ENCODE measurements around the gene LINGO3. TPM values are rescaled to one million over a fixed set of nuclear protein-coding genes. Genes with fewer than 3 reads are reported as not detected.
A peak's percentile ranks its signal among the peaks of the same experiment; 100 is the strongest.
"Not testable (repeated sequence)": the region's sequence is repeated elsewhere in the genome, so short reads cannot be mapped to it uniquely, and the experiment has no call there.

LINGO3 gene
- total RNA-seq, 2 donors from 2014 or later: 0.20 to 1.0 TPM

DNA sequence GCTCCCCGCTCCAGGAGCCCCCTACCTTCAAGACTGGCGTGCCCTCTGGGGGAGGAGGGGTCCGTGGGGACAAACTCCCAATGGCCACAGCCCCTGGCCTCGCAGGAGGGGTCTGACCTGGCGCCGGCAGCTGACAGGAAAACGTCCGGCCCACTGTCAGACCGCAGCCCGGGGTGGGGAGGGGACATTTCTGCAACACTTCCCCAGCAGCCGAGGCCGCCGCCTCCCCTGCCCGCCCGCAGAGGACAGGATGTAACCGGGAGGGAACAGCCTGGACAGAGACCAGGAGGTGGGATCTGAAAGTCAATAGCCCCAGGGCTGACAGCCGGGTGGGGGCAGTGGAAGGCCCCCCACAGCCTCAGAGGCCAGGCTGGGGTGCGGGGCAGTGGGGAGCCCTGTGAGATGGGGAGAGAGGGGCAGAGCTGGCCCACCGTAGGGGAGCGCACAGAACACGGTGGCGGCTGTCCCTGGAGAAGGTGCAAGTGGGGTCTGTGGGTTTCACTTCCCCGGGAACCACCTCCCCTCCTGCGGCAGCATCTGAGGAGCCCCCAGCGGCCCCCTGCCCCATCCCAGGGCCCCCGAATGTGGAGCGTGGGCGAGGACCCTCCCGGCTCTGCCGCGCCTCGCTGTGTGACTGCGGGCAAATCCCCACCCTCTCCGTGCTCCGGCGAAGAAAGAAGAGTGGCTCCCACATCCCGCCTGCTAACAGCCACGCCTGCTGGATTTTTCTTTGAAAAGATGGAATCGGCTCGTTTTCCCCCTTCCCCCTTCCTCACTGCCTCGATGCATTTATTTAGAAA lies 25.7 kb downstream of the LINGO3 start, which contains the start of gene PEAK3:
TSS of gene PEAK3 (minus strand) at position 114 of the 800 bp plus-strand sequence. CDS start 1,244 bp downstream, outside the sequence.
- Mint-ChIP-seq H3K27ac (no peak within 1 kb of the TSS), H3K27me3 (ENCODE audit: insufficient read depth) (peaks cover 46% of the 10 kb centered on the region), H3K4me3 (peak within 1 kb of the TSS; percentile 47), H3K36me3 (ENCODE audit: low read depth) (no peaks in the 10 kb centered on the region), H3K4me1 (no peaks in the 10 kb centered on the region), H3K9me3 (no peaks in the 10 kb centered on the region)
- Histone ChIP-seq H3K9me3 (ENCODE audit: control insufficient read depth, low read length) (no peaks in the 10 kb centered on the region), H3K4me1 (ENCODE audit: control insufficient read depth, insufficient read depth, low read length) (no peaks in the 10 kb centered on the region), H3K27ac (ENCODE audit: low read depth, low read length) (no peak within 1 kb of the TSS), H3K27me3 (ENCODE audit: control insufficient read depth, insufficient read depth, low read length, poor library complexity, severe bottlenecking) (peaks cover 41% of the 10 kb centered on the region), H3K36me3 (ENCODE audit: control insufficient read depth, insufficient read depth, low read length) (no peaks in the 10 kb centered on the region), H3K4me3 (ENCODE audit: low read length) (no peak within 1 kb of the TSS), H3K9ac (ENCODE audit: extremely low read depth, low read length, poor library complexity, severe bottlenecking) (no peak within 1 kb of the TSS)
- WGBS, 2 experiments (ENCODE audit: insufficient coverage in 1 of 2, insufficient read length in 1 of 2): 13 to 18% methylated on average over 16 to 38 of the region's 41 CpGs
- TF ChIP-seq CTCF (conservative IDR thresholded peaks at IDR 0.05): no peak
- peak; percentile 86 for DNase-seq

- H3K27ac ChIP-seq (ENCODE audit: low read depth, low read length); H3K4me1 Mint-ChIP-seq; H3K36me3 Mint-ChIP-seq (ENCODE audit: low read depth); H3K9me3 Mint-ChIP-seq; H3K4me1 ChIP-seq (ENCODE audit: control insufficient read depth, insufficient read depth, low read length); DNase-seq; H3K27ac Mint-ChIP-seq; H3K4me3 ChIP-seq (ENCODE audit: low read length); H3K36me3 ChIP-seq (ENCODE audit: control insufficient read depth, insufficient read depth, low read length); H3K9ac ChIP-seq (ENCODE audit: extremely low read depth, low read length, poor library complexity, severe bottlenecking); H3K9me3 ChIP-seq (ENCODE audit: control insufficient read depth, low read length): not testable (repeated sequence)
- 33 to 40% methylated on average over 3 to 12 of the region's 16 CpGs for WGBS, 2 experiments (ENCODE audit: insufficient coverage in 1 of 2, insufficient read length in 1 of 2)
- Mint-ChIP-seq H3K4me3 (peak overlapping the region; percentile 47), H3K27me3 (ENCODE audit: insufficient read depth) (peaks cover 38% of the 10 kb centered on the region)
- H3K27me3 ChIP-seq (ENCODE audit: control insufficient read depth, insufficient read depth, low read length, poor library complexity, severe bottlenecking): peaks cover 33% of the 10 kb centered on the region
Measured at GRCh38 chr19:2281265-2282061, 26.5 kb downstream of the LINGO3 start.

DNA sequence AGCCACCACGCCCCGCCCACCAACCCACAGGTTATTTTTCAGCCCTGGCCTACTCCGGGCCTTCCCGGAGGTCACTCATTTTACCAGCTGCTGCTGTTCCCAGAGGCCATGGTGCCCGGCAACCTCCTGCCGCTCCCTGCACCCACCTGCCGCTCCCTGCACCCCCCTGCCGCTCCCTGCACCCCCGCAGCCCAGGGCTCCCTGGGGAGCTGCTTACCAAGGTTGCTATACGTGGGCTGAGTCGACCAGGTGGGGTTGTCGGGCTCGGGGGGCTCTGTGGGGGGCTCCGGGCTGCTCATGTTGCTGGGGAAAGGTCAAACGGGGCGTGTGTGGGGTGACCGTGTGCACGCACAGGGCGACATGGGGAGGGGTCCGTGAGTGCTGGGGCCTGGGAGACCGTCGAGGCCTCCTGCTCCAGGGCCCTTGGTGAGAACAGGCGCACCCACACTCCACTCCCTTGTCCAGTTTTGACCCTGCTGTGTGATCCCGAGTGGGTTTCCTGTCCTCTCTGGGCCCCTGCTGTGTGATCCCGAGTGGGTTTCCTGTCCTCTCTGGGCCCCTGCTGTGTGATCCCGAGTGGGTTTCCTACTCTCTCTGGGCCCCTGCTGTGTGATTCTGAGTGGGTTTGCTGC lies 27.2 kb downstream of the LINGO3 start:
- no peak overlapping the region for H3K9ac ChIP-seq (ENCODE audit: extremely low read depth, low read length, poor library complexity, severe bottlenecking)
- no peaks in the 10 kb centered on the region for H3K9me3 ChIP-seq (ENCODE audit: control insufficient read depth, low read length)
- no peaks in the 10 kb centered on the region for H3K4me1 ChIP-seq (ENCODE audit: control insufficient read depth, insufficient read depth, low read length)
- Mint-ChIP-seq H3K4me1 (no peaks in the 10 kb centered on the region), H3K36me3 (ENCODE audit: low read depth) (no peaks in the 10 kb centered on the region), H3K4me3 (no peak overlapping the region), H3K27ac (no peak overlapping the region), H3K27me3 (ENCODE audit: insufficient read depth) (peaks cover 31% of the 10 kb centered on the region), H3K9me3 (no peaks in the 10 kb centered on the region)
- no peak overlapping the region for H3K27ac ChIP-seq (ENCODE audit: low read depth, low read length)
- no peak for DNase-seq
- 83 to 89% methylated on average over 19 to 25 of the region's 26 CpGs for WGBS, 2 experiments (ENCODE audit: insufficient coverage in 1 of 2, insufficient read length in 1 of 2)
- no peaks in the 10 kb centered on the region for H3K36me3 ChIP-seq (ENCODE audit: control insufficient read depth, insufficient read depth, low read length)
- peaks cover 26% of the 10 kb centered on the region for H3K27me3 ChIP-seq (ENCODE audit: control insufficient read depth, insufficient read depth, low read length, poor library complexity, severe bottlenecking)
- no peak overlapping the region for H3K4me3 ChIP-seq (ENCODE audit: low read length)
- no peak for TF ChIP-seq CTCF (conservative IDR thresholded peaks at IDR 0.05)
